Measurements from ENCODE around the gene NRG3. TPM values are rescaled to one million over a fixed set of nuclear protein-coding genes. Genes with fewer than 3 reads are reported as not detected.

Gene NRG3
- total RNA-seq, 1 donor from 2014 or later: not detected

GRCh38 chr10:82653244-82654155 lies 778.5 kb downstream of the NRG3 start:
- H3K27me3 ChIP-seq (ENCODE audit: control insufficient read depth, insufficient read depth, low read length): no peaks in the 10 kb centered on the region
- no peak for DNase-seq (ENCODE audit: low read depth)
- H3K4me3 ChIP-seq (ENCODE audit: low read depth, low read length): no peak overlapping the region
- TF ChIP-seq CTCF (IDR thresholded peaks at IDR 0.05; ENCODE audit: insufficient read depth, low read length, severe bottlenecking): no peak
- FAIRE-seq: no peak
- H3K36me3 ChIP-seq (ENCODE audit: control insufficient read depth, insufficient read depth, low read length): no peaks in the 10 kb centered on the region

- TF ChIP-seq CTCF (IDR thresholded peaks at IDR 0.05; ENCODE audit: insufficient read depth, low read length, severe bottlenecking): no peak
- no peak overlapping the region for H3K4me3 ChIP-seq (ENCODE audit: low read depth, low read length)
- FAIRE-seq: no peak
Measured at GRCh38 chr10:82660205-82660604, 785.2 kb downstream of the NRG3 start.

GRCh38 chr10:82660986-82661385 lies 786.0 kb downstream of the NRG3 start:
- H3K27me3 ChIP-seq (ENCODE audit: control insufficient read depth, insufficient read depth, low read length): no peaks in the 10 kb centered on the region
- no peak for FAIRE-seq
- no peak for TF ChIP-seq CTCF (IDR thresholded peaks at IDR 0.05; ENCODE audit: insufficient read depth, low read length, severe bottlenecking)

More at GRCh38 chr10:82660205-82660604, 785.2 kb downstream of the NRG3 start:
- H3K27me3 ChIP-seq (ENCODE audit: control insufficient read depth, insufficient read depth, low read length): no peaks in the 10 kb centered on the region
- DNase-seq (ENCODE audit: low read depth): no peak
- H3K36me3 ChIP-seq (ENCODE audit: control insufficient read depth, insufficient read depth, low read length): no peaks in the 10 kb centered on the region

GRCh38 chr10:82661701-82662100 lies 786.7 kb downstream of the NRG3 start:
- H3K4me3 ChIP-seq (ENCODE audit: low read depth, low read length): no peak overlapping the region
- TF ChIP-seq CTCF (IDR thresholded peaks at IDR 0.05; ENCODE audit: insufficient read depth, low read length, severe bottlenecking): no peak
- H3K36me3 ChIP-seq (ENCODE audit: control insufficient read depth, insufficient read depth, low read length): no peaks in the 10 kb centered on the region
- no peaks in the 10 kb centered on the region for H3K27me3 ChIP-seq (ENCODE audit: control insufficient read depth, insufficient read depth, low read length)
- FAIRE-seq: no peak
- no peak for DNase-seq (ENCODE audit: low read depth)

More at GRCh38 chr10:82660986-82661385, 786.0 kb downstream of the NRG3 start:
- Histone ChIP-seq H3K4me3 (ENCODE audit: low read depth, low read length) (no peak overlapping the region), H3K36me3 (ENCODE audit: control insufficient read depth, insufficient read depth, low read length) (no peaks in the 10 kb centered on the region)
- DNase-seq (ENCODE audit: low read depth): no peak

GRCh38 chr10:82668221-82668895 lies 793.4 kb downstream of the NRG3 start:
- Histone ChIP-seq H3K27me3 (ENCODE audit: control insufficient read depth, insufficient read depth, low read length) (no peaks in the 10 kb centered on the region), H3K36me3 (ENCODE audit: control insufficient read depth, insufficient read depth, low read length) (no peaks in the 10 kb centered on the region), H3K4me3 (ENCODE audit: low read depth, low read length) (no peak overlapping the region)
- no peak for TF ChIP-seq CTCF (IDR thresholded peaks at IDR 0.05; ENCODE audit: insufficient read depth, low read length, severe bottlenecking)
- no peak for DNase-seq (ENCODE audit: low read depth)
- no peak for FAIRE-seq
